ENCODE data around the gene ATP5MG. TPM values are rescaled to one million over a fixed set of nuclear protein-coding genes. Genes with fewer than 3 reads are reported as not detected.

The ATP5MG gene
- total and polyA plus RNA-seq, 8 donors, result 98.5 to 312 (median 146) TPM

GRCh38 chr11:118449316-118449918 is 48.0 kb downstream of the ATP5MG start:
- no peaks in the 10 kb centered on the region for H3K27me3 ChIP-seq
- intact Hi-C loops (cut with DNase I; ENCODE audit: low total_unique reads), result no loop called here
- WGBS, 5 donors, result 66 to 95% (median 87%) methylated on average over 4 of the region's 4 CpGs
- H3K4me3 ChIP-seq, result no peak overlapping the region
- DNase-seq, result no peak
- H3K4me1 ChIP-seq, result peaks cover 0 to 60% (median 28%) of the 10 kb centered on the region in 4 donors
- H3K27ac ChIP-seq, result no peak overlapping the region
- H3K9me3 ChIP-seq, result no peaks in the 10 kb centered on the region
- peaks cover 0 to 20% (median 9%) of the 10 kb centered on the region in 4 donors for H3K36me3 ChIP-seq
- TF ChIP-seq POLR2A (IDR thresholded peaks at IDR 0.05) (no peak), POLR2AphosphoS5 (IDR thresholded peaks at IDR 0.05) (no peak), EP300 (IDR thresholded peaks at IDR 0.05) (no peak)
- TF ChIP-seq, protein P1, sequence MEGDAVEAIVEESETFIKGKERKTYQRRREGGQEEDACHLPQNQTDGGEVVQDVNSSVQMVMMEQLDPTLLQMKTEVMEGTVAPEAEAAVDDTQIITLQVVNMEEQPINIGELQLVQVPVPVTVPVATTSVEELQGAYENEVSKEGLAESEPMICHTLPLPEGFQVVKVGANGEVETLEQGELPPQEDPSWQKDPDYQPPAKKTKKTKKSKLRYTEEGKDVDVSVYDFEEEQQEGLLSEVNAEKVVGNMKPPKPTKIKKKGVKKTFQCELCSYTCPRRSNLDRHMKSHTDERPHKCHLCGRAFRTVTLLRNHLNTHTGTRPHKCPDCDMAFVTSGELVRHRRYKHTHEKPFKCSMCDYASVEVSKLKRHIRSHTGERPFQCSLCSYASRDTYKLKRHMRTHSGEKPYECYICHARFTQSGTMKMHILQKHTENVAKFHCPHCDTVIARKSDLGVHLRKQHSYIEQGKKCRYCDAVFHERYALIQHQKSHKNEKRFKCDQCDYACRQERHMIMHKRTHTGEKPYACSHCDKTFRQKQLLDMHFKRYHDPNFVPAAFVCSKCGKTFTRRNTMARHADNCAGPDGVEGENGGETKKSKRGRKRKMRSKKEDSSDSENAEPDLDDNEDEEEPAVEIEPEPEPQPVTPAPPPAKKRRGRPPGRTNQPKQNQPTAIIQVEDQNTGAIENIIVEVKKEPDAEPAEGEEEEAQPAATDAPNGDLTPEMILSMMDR (IDR thresholded peaks at IDR 0.05), result no peak

DNA sequence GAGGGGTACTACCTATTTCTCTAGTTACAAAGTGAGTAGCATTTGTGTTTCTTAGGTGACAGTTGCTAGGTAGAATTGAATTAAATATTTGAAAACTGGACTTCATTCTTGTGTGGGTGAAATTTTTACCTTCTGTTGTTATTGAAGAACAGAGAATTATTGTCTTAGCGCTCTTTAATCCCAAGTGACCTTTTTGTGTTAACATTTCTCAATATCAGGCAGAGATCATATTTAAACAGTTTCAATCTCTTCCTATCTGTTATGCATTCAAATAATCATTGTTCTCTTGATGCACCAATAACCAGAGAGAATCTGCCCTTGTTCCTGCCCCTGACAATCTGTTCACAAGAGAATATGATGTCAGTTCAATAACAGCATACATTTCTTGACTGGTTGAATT is 49.0 kb downstream of the ATP5MG start:
- Histone ChIP-seq H3K36me3 (peaks cover 0 to 17% (median 9%) of the 10 kb centered on the region in 4 donors), H3K27me3 (no peaks in the 10 kb centered on the region), H3K4me3 (no peak overlapping the region), H3K9me3 (no peaks in the 10 kb centered on the region), H3K4me1 (peaks cover 0 to 50% (median 23%) of the 10 kb centered on the region in 4 donors), H3K27ac (no peak overlapping the region)
- TF ChIP-seq, protein P1 (IDR thresholded peaks at IDR 0.05), result no peak
- TF ChIP-seq POLR2A (IDR thresholded peaks at IDR 0.05) (no peak), EP300 (IDR thresholded peaks at IDR 0.05) (no peak), POLR2AphosphoS5 (IDR thresholded peaks at IDR 0.05) (no peak)
- WGBS, 5 donors, result 78 to 90% (median 83%) methylated on average over 1 of the region's 1 CpG
- intact Hi-C loops (cut with DNase I; ENCODE audit: low total_unique reads), result no loop called here
- DNase-seq, result no peak

Other genes with a start within 250 kb of the ATP5MG start
- 1 to 10 TPM in 2 of 5 donors, not detected in 3; 2.2 to 3.6 TPM for gene SCN4B, start 248.8 kb upstream of the ATP5MG start, total RNA-seq
- gene SCN4B, start 248.8 kb upstream of the ATP5MG start, polyA plus RNA-seq, result 1 to 10 TPM in 2 of 3 donors, under 1 TPM in 1; 0.75 to 1.6 (median 1.2) TPM
- under 1 TPM in 2 of 5 donors, not detected in 3; 0.29 to 0.92 TPM for gene SCN2B, start 225.0 kb upstream of the ATP5MG start, total RNA-seq
- under 1 TPM; 0.12 to 0.46 (median 0.23) TPM for gene SCN2B, start 225.0 kb upstream of the ATP5MG start, polyA plus RNA-seq
- gene JAML, start 176.6 kb upstream of the ATP5MG start, total RNA-seq, result 10 to 100 TPM in 4 of 5 donors, 1 to 10 TPM in 1; 9.2 to 35.0 (median 21.4) TPM
- 10 to 100 TPM in 1 of 3 donors, 1 to 10 TPM in 2; 3.7 to 14.5 (median 4.6) TPM for gene JAML, start 176.6 kb upstream of the ATP5MG start, polyA plus RNA-seq
- gene MPZL3, start 149.2 kb upstream of the ATP5MG start, total RNA-seq, result 10 to 100 TPM in 1 of 5 donors, 1 to 10 TPM in 3, under 1 TPM in 1; 0.45 to 20.0 (median 6.7) TPM
- gene MPZL3, start 149.2 kb upstream of the ATP5MG start, polyA plus RNA-seq, result 1 to 10 TPM; 2.1 to 7.2 (median 3.4) TPM
- gene MPZL2, start 137.3 kb upstream of the ATP5MG start, total RNA-seq, result 10 to 100 TPM in 4 of 5 donors, under 1 TPM in 1; 0.58 to 97.2 (median 56.7) TPM
- 10 to 100 TPM; 12.2 to 79.1 (median 35.4) TPM for gene MPZL2, start 137.3 kb upstream of the ATP5MG start, polyA plus RNA-seq
- 10 to 100 TPM in 1 of 5 donors, 1 to 10 TPM in 2, not detected in 2; 2.4 to 15.8 (median 7.1) TPM for gene CD3E, start 96.9 kb upstream of the ATP5MG start, total RNA-seq
- gene CD3E, start 96.9 kb upstream of the ATP5MG start, polyA plus RNA-seq, result 1 to 10 TPM; 2.3 to 6.7 (median 4.5) TPM
- 10 to 100 TPM in 2 of 5 donors, 1 to 10 TPM in 1, not detected in 2; 4.6 to 24.0 (median 16.1) TPM for gene CD3D, start 58.9 kb upstream of the ATP5MG start, total RNA-seq
- 1 to 10 TPM; 2.2 to 9.2 (median 4.7) TPM for gene CD3D, start 58.9 kb upstream of the ATP5MG start, polyA plus RNA-seq
- 1 to 10 TPM in 3 of 5 donors, not detected in 2; 1.2 to 9.5 (median 4.2) TPM for gene CD3G, start 57.3 kb upstream of the ATP5MG start, total RNA-seq
- gene CD3G, start 57.3 kb upstream of the ATP5MG start, polyA plus RNA-seq, result under 1 TPM in 2 of 3 donors, not detected in 1; 0.18 to 0.76 TPM
- 10 to 100 TPM; 17.1 to 68.8 (median 50.7) TPM for gene UBE4A, start 42.0 kb upstream of the ATP5MG start, total RNA-seq
- gene UBE4A, start 42.0 kb upstream of the ATP5MG start, polyA plus RNA-seq, result 10 to 100 TPM in 1 of 3 donors, 1 to 10 TPM in 2; 3.5 to 11.8 (median 4.0) TPM
- 10 to 100 TPM; 22.0 to 98.2 (median 79.8) TPM for gene KMT2A, start 34.9 kb downstream of the ATP5MG start, total RNA-seq
- gene KMT2A, start 34.9 kb downstream of the ATP5MG start, polyA plus RNA-seq, result 1 to 10 TPM; 4.5 to 6.4 (median 5.3) TPM
- 10 to 100 TPM in 1 of 5 donors, not detected in 4; 56.8 TPM for gene TTC36, start 125.9 kb downstream of the ATP5MG start, total RNA-seq
- gene TTC36, start 125.9 kb downstream of the ATP5MG start, polyA plus RNA-seq, result 1 to 10 TPM in 1 of 3 donors, under 1 TPM in 1, not detected in 1; 0.58 to 2.0 TPM
- gene TMEM25, start 129.6 kb downstream of the ATP5MG start, total RNA-seq, result 10 to 100 TPM in 2 of 5 donors, 1 to 10 TPM in 2, not detected in 1; 8.2 to 52.7 (median 17.5) TPM
- gene TMEM25, start 129.6 kb downstream of the ATP5MG start, polyA plus RNA-seq, result 10 to 100 TPM in 1 of 3 donors, 1 to 10 TPM in 2; 4.0 to 11.8 (median 8.5) TPM
- gene IFT46, start 164.3 kb downstream of the ATP5MG start, total RNA-seq, result 100 to 1,000 TPM in 1 of 5 donors, 10 to 100 TPM in 3, 1 to 10 TPM in 1; 3.5 to 113 (median 28.4) TPM
- gene IFT46, start 164.3 kb downstream of the ATP5MG start, polyA plus RNA-seq, result 10 to 100 TPM; 15.4 to 17.9 (median 17.5) TPM
- gene ARCN1, start 170.8 kb downstream of the ATP5MG start, total RNA-seq, result 100 to 1,000 TPM in 1 of 5 donors, 10 to 100 TPM in 4; 22.0 to 115 (median 60.0) TPM
- gene ARCN1, start 170.8 kb downstream of the ATP5MG start, polyA plus RNA-seq, result 100 to 1,000 TPM in 1 of 3 donors, 10 to 100 TPM in 2; 50.7 to 107 (median 60.2) TPM
- gene PHLDB1, start 206.0 kb downstream of the ATP5MG start, total RNA-seq, result 100 to 1,000 TPM in 1 of 5 donors, 10 to 100 TPM in 4; 34.4 to 291 (median 50.2) TPM
- 10 to 100 TPM; 28.4 to 43.1 (median 39.7) TPM for gene PHLDB1, start 206.0 kb downstream of the ATP5MG start, polyA plus RNA-seq

Measured in stomach (tissue), 9 donors.